ENCODE measurements around the gene MAST4.

GRCh38 chr5:66744040-66744439, 147.8 kb downstream of the MAST4 start:
- TF ChIP-seq CTCF (IDR thresholded peaks at IDR 0.05; ENCODE audit: low read depth, low read length) (no peak), EZH2phosphoT487 (IDR thresholded peaks at IDR 0.05; ENCODE audit: low read depth) (no peak)

All from OCI-LY3 (cell line).